GM19452 (cell line): ENCODE measurements around the gene MMP15.
"Not testable (repeated sequence)": the region's sequence is repeated elsewhere in the genome, so short reads cannot be mapped to it uniquely, and the experiment has no call there.

Source experiments
- ATAC-seq: cut with Tn5 transposase; IDR thresholded peaks from one replicate; pipeline ENCODE4 v1.9.1; 2021; ENCODE audit not compliant: unreplicated experiment

MMP15 gene

GRCh38 chr16:58025351-58026138 lies at the start of gene MMP15:
TSS of gene MMP15 (plus strand) at chr16:58025754. CDS start at chr16:58026351, 597 bp downstream.
- peak; percentile 64 for ATAC-seq

- ATAC-seq = no peak
Measured at GRCh38 chr16:57976331-57976796, 49.2 kb upstream of the MMP15 start.

- no peak for ATAC-seq
Measured at GRCh38 chr16:57977418-57978069, 48.0 kb upstream of the MMP15 start.

- not testable (repeated sequence) for ATAC-seq
Measured at GRCh38 chr16:57978070-57978465, 47.5 kb upstream of the MMP15 start.

GRCh38 chr16:57979006-57979585 lies 46.5 kb upstream of the MMP15 start:
- no peak for ATAC-seq

- no peak for ATAC-seq
Measured at GRCh38 chr16:57981636-57982035, 43.9 kb upstream of the MMP15 start.

GRCh38 chr16:57982385-57982784 lies 43.2 kb upstream of the MMP15 start:
- no peak for ATAC-seq

GRCh38 chr16:57984443-57985203 lies 40.9 kb upstream of the MMP15 start:
- peak; percentile 57 for ATAC-seq

- no peak for ATAC-seq
Measured at GRCh38 chr16:57985204-57986181, 40.1 kb upstream of the MMP15 start.

GRCh38 chr16:57986196-57986595 lies 39.4 kb upstream of the MMP15 start:
- ATAC-seq = no peak

- ATAC-seq = no peak
Measured at GRCh38 chr16:57987441-57988177, 37.9 kb upstream of the MMP15 start.

- no peak for ATAC-seq
Measured at GRCh38 chr16:57988929-57989328, 36.6 kb upstream of the MMP15 start.

- ATAC-seq = no peak
Measured at GRCh38 chr16:57991551-57992059, 33.9 kb upstream of the MMP15 start.

GRCh38 chr16:57992084-57992483 lies 33.5 kb upstream of the MMP15 start:
- no peak for ATAC-seq

- no peak for ATAC-seq
Measured at GRCh38 chr16:57993438-57993837, 32.1 kb upstream of the MMP15 start.

- no peak for ATAC-seq
Measured at GRCh38 chr16:57993897-57994296, 31.7 kb upstream of the MMP15 start.

- no peak for ATAC-seq
Measured at GRCh38 chr16:57994361-57994760, 31.2 kb upstream of the MMP15 start.

GRCh38 chr16:57994778-57995177 lies 30.8 kb upstream of the MMP15 start:
- no peak for ATAC-seq

GRCh38 chr16:57995721-57996405 lies 29.7 kb upstream of the MMP15 start:
- no peak for ATAC-seq
